SK-N-SH treated with all-trans-retinoic acid at 6 μM for 48 hours (cell line): ENCODE measurements around the gene NFATC3.

Experiments used
- ATAC-seq: fragments of 200-7000 bp; cut with Tn5 transposase; 3 replicates; pipeline ENCODE4 v1.9.1; 2020; ENCODE audit warnings: mild to moderate bottlenecking, moderate library complexity
- ARNTL ChIP-seq: fragments of 450-650 bp; formaldehyde crosslinking; IDR thresholded peaks from 2 replicates; pipeline ENCODE4 v1.5.0; 2020; ENCODE audit warnings: low read depth, mild to moderate bottlenecking, moderate library complexity, borderline replicate concordance
- CREB5 ChIP-seq: fragments of 250-450 bp; sonication (Bioruptor Pico); IDR thresholded peaks from 2 replicates; pipeline ENCODE4 v1.5.1; 2020; ENCODE audit warnings: low read depth, mild to moderate bottlenecking, moderate library complexity
- CSRNP3 ChIP-seq: fragments of 250-450 bp; sonication (Bioruptor Pico); IDR thresholded peaks from 2 replicates; pipeline ENCODE4 v1.5.1; 2021; ENCODE audit warnings: mild to moderate bottlenecking, moderate library complexity
- ESRRG ChIP-seq: fragments of 250-450 bp; sonication (Bioruptor Pico); IDR thresholded peaks from 2 replicates; pipeline ENCODE4 v1.6.1; 2021; ENCODE audit warnings: mild to moderate bottlenecking
- GLIS3 ChIP-seq: fragments of 250-450 bp; sonication (Bioruptor Pico); IDR thresholded peaks from 2 replicates; pipeline ENCODE4 v1.5.0; 2020; ENCODE audit warnings: mild to moderate bottlenecking, moderate library complexity
- ISL1 ChIP-seq: fragments of 250-450 bp; sonication (Bioruptor Pico); IDR thresholded peaks from 2 replicates; pipeline ENCODE4 v2.1.2; 2022; ENCODE audit warnings: mild to moderate bottlenecking, moderate library complexity
- PATZ1 ChIP-seq: fragments of 250-450 bp; sonication (Bioruptor Pico); IDR thresholded peaks from 2 replicates; pipeline ENCODE4 v1.8.0; 2020; ENCODE audit warnings: mild to moderate bottlenecking, moderate library complexity, borderline replicate concordance
- POU6F1 ChIP-seq: fragments of 250-450 bp; sonication (Bioruptor Pico); IDR thresholded peaks from 2 replicates; pipeline ENCODE4 v1.8.0; 2021; ENCODE audit warnings: low read depth, mild to moderate bottlenecking, moderate library complexity, borderline replicate concordance
- PPARA ChIP-seq: fragments of 250-450 bp; sonication (Bioruptor Pico); IDR thresholded peaks from 2 replicates; pipeline ENCODE4 v1.5.0; 2020; ENCODE audit warnings: mild to moderate bottlenecking, borderline replicate concordance
- RARB ChIP-seq: fragments of 250-450 bp; sonication (Bioruptor Pico); IDR thresholded peaks from 2 replicates; pipeline ENCODE4 v1.8.0; 2021; ENCODE audit warnings: mild to moderate bottlenecking, moderate library complexity
- SNAI2 ChIP-seq: fragments of 250-450 bp; sonication (Bioruptor Pico); IDR thresholded peaks from 2 replicates; pipeline ENCODE4 v1.5.0; 2020; ENCODE audit warnings: mild to moderate bottlenecking, moderate library complexity
- TOX ChIP-seq: fragments of 250-450 bp; sonication (Bioruptor Pico); IDR thresholded peaks from 2 replicates; pipeline ENCODE4 v1.8.0; 2021; ENCODE audit warnings: mild to moderate bottlenecking, moderate library complexity, borderline replicate concordance
- TSHZ2 ChIP-seq: fragments of 250-450 bp; sonication (Bioruptor Pico); IDR thresholded peaks from 2 replicates; pipeline ENCODE4 v1.5.0; 2020; ENCODE audit warnings: mild to moderate bottlenecking, moderate library complexity
- ZC3H10 ChIP-seq: fragments of 250-450 bp; sonication (Bioruptor Pico); IDR thresholded peaks from 2 replicates; pipeline ENCODE4 v1.5.1; 2021; ENCODE audit warnings: mild to moderate bottlenecking, moderate library complexity
- ZFP3 ChIP-seq: fragments of 250-450 bp; sonication (Bioruptor Pico); IDR thresholded peaks from 2 replicates; pipeline ENCODE4 v1.5.0; 2020; ENCODE audit warnings: mild to moderate bottlenecking, moderate library complexity
- ZFP30 ChIP-seq: fragments of 450-650 bp; formaldehyde crosslinking; IDR thresholded peaks from 2 replicates; pipeline ENCODE4 v1.5.0; 2022; ENCODE audit warnings: mild to moderate bottlenecking, moderate library complexity
- ZNF565 ChIP-seq: fragments of 450-650 bp; formaldehyde crosslinking; conservative IDR thresholded peaks from 2 replicates; pipeline ENCODE4 v1.5.0; 2020; ENCODE audit warnings: low read depth, mild to moderate bottlenecking, moderate library complexity
- ZNF70 ChIP-seq: fragments of 450-650 bp; formaldehyde crosslinking; IDR thresholded peaks from 2 replicates; pipeline ENCODE4 v1.5.0; 2020; ENCODE audit warnings: mild to moderate bottlenecking, moderate library complexity

NFATC3 gene

GRCh38 chr16:68086860-68087268 lies 1.7 kb downstream of the NFATC3 start:
- peak; percentile 19; the same call in 2 of the 3 replicates for ATAC-seq
- TF ChIP-seq ZFP3 (CRISPR knock-in tag) (no peak), PPARA (CRISPR knock-in tag) (no peak), ARNTL (no peak), GLIS3 (CRISPR knock-in tag) (no peak), CSRNP3 (CRISPR knock-in tag) (no peak), RARB (no peak)

GRCh38 chr16:68087688-68088087 lies 2.5 kb downstream of the NFATC3 start:
- no peak for ATAC-seq
- TF ChIP-seq ZNF70 (CRISPR knock-in tag) (no peak), PPARA (CRISPR knock-in tag) (no peak), ISL1 (CRISPR knock-in tag) (no peak), TOX (CRISPR knock-in tag) (no peak), RARB (no peak), POU6F1 (no peak), CREB5 (no peak), ZNF565 (CRISPR knock-in tag) (no peak), ESRRG (CRISPR knock-in tag) (no peak), ZFP30 (no peak), ARNTL (no peak), ZC3H10 (CRISPR knock-in tag) (no peak), GLIS3 (CRISPR knock-in tag) (no peak), SNAI2 (no peak)

GRCh38 chr16:68088130-68088972 lies 3.2 kb downstream of the NFATC3 start:
- ATAC-seq = no peak
- no peak for TF ChIP-seq PATZ1
- no peak for TF ChIP-seq POU6F1
- TF ChIP-seq TSHZ2 (CRISPR knock-in tag) = no peak
- no peak for TF ChIP-seq GLIS3 (CRISPR knock-in tag)
- TF ChIP-seq ZFP30 = no peak
